COLO668 (cell line): ENCODE measurements around the gene SLC6A19.

Experiments used
- DNase-seq: peaks from one replicate; lab custom pipeline; 2025; ENCODE audit not compliant: unreplicated experiment; lab: John Stamatoyannopoulos, UW

Gene SLC6A19

DNA sequence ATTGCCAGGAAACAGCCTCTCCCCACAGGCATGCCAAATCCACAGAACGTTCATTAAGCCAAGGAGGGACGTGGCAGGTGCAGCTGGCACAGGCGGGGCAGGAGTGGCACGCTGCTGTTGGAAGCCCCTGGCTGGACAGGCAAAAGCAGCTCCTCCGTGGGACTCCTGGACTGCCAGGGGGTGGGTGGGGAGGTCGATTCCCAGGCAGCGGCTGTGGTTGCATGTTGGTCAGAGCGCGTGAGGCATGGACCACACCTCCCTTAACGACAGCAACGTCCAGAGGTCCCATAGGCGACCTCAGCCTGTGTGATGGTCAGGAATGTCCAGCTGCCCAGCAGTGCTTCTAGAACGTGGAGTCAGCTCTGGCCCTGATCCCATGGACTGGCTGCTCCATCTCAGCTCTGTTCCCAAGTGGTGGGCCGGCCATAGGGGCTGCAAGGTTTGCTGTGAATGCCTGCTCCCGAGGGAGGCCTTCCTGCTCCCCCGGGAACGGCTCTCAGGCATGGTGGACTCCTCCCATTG is 6.9 kb downstream of the SLC6A19 start:
- DNase-seq, result no peak

DNA sequence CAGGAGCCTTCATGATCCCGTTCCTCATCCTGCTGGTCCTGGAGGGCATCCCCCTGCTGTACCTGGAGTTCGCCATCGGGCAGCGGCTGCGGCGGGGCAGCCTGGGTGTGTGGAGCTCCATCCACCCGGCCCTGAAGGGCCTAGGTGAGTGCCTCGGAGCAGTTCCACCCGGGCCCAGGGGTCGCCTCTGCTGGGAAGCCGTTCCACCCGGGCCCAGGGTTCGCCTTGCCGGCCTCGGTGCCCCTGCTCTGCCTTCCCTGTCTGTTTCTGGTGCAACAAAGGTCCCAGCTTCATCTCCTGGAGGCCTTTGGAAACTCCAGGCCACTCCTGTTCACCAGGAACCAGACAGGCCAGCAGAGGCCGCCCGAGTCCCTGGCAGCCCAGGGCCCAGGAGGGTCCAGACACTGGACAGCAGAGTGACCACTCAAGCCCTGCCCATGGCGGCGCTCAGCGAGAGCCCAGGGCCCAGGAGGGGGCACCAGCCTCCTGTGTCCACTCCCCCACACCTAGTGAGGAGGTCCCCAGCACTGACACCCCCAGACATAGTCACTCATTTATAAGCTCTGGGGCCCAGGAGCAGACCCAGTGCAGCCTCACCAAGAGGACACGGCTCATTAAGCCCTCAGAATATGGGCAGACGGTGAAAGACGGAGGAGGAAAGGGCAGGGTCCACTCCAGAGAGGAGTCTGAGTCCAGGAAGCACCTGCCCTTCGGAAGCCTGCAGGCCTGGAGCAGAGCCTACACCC is 7.5 kb downstream of the SLC6A19 start:
- peak; percentile 85 for DNase-seq

DNA sequence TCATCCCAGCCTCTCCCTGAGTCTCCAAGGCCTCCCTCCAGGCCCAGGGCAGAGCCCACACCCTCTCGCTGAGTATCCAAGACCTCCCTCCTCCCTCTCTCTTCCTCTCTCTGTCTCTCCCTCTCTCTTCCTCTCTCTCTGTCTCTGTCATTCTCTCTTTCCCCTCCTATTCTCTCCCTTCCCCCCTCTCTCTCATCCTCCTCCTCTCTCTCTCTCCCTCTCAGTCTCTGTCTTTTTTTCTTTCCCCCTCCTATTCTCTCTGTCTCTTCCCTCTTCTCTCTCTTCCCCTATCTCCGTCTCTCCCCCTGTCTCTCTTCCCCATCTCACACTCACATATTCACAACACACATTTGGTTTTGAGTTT is 8.1 kb downstream of the SLC6A19 start:
- DNase-seq, result no peak

DNA sequence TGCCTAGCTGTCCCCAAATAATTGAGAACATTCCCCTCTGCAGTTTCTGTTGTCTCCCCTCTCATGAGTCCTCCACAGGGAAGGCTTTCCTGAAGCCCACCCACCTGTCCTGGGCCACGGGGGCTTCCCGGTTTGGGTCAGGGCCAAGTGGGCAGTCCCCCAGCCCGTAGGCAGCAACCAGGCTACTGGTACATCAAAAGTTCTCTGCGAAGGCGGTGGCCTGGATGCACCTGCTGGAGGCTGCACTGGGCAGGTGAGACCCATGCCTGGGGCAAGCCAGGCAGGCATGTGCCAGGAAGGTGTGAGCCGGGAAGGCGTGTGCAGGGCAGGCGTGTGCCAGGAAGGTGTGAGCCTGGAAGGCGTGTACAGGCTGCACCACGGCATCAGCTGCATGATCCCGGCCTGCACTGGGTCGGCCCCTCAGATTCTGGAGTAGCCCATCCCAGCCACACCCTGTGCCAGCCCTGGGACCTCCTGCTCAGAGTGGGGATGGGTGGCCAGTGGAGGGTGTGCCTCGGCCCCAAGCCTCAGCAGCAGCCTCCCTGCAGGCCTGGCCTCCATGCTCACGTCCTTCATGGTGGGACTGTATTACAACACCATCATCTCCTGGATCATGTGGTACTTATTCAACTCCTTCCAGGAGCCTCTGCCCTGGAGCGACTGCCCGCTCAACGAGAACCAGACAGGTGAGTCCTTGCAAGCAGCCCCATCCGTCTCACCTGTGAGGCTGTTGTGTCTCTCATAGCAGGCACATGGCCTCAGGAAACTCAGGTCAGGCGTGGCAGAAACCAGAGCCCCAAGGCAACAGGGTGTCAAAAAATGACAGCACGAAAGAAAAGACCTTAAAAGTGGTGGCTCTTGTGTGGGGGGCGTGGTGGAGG is 8.7 kb downstream of the SLC6A19 start:
- DNase-seq, result peak; percentile 79

DNA sequence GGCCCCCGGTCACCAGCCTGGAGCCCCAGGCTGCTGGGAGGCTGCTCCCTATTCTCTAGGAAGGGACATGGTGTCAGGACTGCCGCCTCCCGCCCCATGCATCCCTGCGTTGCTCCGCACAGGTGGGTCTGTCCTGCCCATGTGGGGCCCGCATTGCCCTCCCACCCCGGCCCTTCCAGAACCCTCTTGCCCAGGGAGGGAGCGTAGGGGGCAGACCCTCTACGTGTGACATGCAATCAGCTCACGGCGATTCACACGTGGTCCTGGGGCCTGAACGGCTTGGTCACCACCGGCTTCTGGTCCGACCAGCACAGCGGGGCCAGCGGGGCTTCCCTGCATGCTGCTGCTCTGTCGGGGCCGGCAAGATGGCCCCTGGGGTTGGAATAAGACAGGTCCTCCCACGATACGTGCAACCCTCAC is 9.4 kb downstream of the SLC6A19 start:
- DNase-seq, result no peak

DNA sequence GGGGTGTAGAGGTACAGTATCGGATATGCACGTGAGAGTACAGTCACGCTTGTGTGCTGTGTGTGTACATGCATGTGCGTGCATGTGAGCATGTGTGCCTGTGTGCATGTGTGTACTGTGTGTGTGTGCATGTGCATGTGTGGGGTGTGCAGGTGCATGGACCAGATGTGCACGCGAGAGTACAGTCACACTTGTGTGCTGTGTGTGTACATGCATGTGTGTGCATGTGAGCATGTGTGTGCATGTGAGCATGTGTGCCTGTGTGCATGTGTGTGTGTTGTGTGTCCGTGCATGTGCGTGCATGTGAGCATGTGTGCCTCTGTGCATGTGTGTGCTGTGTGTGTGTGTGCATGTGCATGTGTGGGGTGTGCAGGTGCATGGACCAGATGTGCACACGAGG is 10.3 kb downstream of the SLC6A19 start:
- no peak for DNase-seq

DNA sequence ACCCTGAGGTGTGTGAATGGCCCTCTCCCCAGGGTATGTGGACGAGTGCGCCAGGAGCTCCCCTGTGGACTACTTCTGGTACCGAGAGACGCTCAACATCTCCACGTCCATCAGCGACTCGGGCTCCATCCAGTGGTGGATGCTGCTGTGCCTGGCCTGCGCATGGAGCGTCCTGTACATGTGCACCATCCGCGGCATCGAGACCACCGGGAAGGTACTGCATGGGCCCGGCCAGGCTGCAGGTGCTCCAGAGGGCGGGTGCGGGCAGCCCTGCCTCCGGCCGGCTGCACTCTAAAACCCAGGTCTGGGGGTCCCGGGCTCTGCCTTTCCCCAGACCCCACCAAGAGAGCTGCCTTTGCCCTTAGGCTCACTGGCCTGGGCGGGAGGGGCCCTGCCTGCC is 10.9 kb downstream of the SLC6A19 start:
- no peak for DNase-seq

DNA sequence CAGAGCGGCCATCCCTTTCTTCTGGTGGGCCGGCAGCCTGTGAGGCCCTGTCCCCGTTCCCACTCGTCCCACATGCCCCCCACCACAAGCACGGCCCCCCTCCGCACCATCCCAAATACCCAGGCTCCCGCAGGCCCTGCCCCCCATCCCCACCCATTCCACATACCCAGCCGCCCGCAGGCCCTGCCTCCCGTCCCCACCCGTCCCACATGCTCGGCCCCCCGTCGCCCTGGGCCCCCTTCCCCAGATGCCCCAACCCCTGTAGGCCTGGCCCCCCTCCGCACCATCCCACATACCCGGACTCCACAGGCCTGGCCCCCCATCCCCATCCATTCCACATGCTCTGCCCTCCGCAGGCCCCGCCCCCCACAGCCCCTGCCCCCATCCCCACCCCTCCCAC is 11.5 kb downstream of the SLC6A19 start:
- DNase-seq, result no peak

DNA sequence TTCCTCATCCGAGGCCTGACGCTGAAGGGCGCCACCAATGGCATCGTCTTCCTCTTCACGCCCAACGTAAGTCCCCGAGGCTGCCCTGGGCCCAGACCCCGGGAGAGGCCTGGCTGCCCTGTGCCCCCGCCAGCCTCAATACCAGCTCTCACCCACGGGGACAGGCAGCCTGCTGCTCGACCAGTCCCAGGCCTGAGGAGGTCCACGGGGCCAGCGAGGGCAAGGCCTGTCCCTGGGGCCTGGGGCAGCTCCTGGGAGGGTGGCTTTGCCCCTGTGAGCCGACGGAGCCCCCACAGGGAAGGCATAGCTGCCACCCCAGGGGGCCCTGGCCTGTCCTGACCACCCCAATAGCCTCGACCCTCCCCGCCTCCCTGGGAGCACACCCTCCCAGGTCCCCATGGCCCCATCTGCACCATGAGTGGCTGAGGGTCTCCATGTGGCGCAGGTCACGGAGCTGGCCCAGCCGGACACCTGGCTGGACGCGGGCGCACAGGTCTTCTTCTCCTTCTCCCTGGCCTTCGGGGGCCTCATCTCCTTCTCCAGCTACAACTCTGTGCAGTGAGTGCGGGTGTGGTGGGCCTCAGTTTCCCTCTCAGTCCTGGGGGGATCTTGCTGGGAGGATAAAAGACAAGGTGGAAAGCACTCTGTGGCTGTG is 12.2 kb downstream of the SLC6A19 start:
- DNase-seq, result no peak

DNA sequence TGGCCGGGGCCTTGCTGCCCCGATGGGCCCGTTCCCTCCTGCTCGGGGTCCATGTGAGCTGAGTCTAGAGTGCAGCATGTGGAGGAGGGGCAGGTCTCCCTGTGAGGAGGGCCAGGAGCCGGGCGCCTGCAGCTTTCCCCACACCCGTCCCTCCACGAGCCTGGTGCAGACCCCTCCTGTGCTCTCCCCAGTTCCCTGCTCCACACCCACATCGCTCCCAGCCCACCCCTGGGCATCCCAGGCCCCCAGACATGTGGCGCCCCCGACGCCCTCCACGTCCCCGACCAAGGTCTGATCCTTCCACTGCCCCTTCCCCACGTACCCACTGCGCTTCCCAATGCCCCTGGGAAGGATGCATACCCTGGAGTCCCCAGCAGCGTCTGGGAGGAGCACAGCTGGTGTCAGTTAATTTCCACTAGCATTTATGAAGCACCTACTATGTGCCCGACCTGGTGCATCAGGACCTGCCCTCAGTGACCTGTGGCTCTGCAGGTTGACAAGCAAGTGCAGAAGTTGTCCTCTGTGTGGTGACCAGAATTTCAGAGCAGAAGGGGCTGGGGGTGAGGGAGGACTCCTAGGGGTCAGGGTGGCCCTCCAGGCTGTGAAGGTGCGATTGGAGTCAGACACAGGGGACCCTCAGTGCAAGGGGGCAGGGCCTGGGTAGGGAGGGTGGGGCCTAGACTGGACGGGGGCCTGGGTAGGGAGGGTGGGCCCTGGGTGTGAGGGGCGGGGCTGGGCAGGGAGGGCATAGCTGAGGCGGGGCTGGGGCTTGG is 13.0 kb downstream of the SLC6A19 start:
- no peak for DNase-seq

DNA sequence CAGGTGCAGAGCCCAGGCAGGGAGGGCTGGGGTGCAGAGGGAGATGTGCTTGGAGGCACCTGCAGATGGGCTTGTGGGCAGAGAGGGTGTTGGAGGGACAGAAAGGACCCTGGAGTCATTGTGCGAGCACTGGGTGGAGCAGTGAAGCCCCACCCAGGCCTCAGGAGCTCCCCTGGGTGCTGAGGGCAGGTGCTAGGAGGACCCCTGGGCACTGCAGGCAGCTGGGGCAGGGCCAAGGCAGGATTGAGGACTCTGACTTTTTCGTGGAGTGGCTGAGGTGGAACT is 13.5 kb downstream of the SLC6A19 start:
- peak; percentile 60 for DNase-seq

DNA sequence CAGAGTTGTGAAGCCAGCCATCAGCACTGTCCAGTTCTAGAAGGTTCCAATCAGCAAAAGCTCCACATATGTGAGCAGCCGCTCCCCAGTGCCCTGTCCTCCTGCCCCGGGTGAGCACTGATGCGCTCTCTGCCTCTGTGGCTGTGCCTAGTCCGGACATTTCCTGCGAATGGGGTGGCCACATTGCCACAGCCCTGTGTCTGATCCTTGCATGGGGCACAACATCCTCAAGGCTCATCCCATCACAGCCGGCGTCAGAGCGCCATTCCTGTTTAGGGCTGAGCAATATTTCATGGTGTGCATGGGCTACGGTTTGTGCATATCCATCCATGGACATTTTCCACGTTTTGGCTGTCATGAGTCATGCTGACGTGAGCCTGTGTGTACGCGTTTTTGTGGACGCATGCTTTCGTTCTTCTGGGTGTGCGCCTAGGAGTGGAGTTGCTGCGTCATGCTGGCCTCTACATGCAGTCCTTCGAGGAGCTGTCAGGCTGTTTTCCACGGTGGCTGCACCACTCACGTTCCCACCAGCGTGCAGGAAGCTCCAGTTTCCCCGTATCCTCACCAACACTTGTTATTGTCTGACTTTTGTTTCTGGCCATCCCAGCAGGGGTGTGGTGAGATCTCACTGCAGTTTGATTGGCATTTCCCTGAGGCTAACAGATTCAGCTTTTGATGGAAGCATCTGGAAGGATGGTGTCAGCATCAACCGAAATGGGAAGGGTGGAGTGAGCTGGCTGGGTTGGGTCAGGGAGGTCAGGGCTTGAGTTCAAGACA is 14.1 kb downstream of the SLC6A19 start:
- no peak for DNase-seq

DNA sequence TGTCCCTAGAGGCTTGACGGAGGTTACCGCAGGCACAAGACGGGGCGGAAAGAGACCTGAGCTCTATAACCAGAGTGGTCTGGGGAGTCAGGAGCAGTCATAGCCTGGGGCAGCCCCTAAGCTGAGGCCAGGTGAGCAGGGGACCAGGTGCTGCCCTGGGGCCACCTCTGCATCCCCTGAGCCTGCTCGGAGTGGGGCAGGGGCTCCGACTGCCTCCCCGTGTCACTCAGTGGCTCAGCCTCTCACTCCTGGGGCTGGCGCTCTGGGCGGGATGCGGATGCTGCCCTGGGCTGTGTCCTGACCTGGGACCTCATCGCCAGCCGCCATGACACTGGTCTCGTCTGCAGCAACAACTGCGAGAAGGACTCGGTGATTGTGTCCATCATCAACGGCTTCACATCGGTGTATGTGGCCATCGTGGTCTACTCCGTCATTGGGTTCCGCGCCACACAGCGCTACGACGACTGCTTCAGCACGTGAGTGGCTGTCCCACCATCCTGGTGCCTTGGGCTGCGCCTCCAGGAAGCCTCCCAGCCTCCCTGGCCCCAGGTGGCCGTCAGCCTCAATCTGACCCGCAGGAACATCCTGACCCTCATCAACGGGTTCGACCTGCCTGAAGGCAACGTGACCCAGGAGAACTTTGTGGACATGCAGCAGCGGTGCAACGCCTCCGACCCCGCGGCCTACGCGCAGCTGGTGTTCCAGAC is 15.0 kb downstream of the SLC6A19 start:
- no peak for DNase-seq

DNA sequence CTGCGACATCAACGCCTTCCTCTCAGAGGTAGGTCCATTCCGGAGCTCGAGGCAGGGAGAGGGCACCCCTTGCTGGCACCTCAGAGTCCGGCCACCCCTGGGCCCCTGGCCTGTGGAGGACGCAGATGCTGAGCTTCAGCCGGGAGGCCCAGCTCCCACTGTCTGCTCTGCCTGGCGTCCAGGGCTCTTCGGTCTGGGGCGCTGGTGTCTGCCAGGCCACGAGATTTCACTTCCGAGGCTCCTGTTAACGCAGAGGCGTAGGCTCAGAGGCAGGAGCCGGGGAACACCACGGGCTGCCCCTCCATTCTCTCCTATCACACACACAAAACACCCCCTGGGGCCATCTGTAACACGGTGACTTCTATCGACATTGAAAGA is 15.5 kb downstream of the SLC6A19 start:
- no peak for DNase-seq

DNA sequence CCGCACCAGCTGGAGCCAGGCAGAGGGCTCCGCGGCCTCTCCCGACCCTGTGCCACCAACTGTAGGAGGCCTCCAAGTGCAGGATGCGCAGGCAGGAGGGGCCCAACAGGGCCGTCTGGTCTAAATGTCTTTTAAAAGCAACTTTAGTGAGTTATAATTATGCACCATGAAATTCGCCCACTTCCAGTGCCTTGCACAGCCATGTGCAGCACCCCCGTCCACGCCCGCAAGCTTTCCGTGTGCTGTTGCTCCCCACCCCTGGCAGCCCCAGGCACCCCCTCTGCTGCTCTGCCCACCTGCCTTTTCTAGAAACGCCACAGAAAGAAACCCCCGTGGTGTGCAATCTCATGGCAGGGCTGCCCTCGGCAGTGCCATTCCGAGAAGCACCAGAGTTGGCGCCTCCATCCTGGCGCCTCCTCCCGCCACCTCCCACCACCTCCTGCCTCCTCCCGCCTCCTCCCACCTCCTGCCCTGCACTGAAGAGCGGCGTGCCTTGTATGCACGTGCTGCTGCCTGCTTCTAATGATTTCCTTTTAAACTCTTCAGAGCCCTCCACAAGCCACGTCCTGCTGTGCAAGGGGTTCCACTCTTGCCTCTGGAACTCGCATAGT is 16.3 kb downstream of the SLC6A19 start:
- DNase-seq, result peak; percentile 25

DNA sequence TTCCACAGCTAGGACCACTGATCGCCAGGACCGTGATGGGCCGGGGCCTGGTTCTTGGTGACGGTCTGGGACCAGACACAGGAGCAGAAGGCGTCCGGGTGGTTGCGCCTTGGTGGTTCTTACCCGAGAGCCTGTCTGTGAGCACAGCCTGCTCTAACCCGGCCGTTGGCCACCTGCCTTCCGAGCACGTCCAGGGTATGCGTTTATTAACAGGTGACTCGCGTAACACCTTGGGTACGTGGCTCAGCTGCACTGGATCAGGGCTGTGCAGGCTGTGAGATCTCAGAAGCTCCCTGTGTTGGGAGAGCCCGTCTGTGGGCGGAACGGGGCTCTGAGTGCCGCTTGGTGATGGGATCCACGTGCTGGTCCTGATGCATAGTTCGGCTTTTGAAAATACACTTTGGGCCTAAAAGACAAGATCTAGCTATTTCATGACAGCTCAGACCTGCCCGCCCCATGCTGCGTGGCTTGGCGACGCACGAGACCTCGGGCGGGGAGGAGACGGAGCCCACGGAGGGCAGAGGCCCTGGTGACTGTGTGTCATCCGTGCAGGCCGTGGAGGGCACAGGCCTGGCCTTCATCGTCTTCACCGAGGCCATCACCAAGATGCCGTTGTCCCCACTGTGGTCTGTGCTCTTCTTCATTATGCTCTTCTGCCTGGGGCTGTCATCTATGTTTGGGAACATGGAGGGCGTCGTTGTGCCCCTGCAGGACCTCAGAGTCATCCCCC is 17.1 kb downstream of the SLC6A19 start:
- no peak for DNase-seq

DNA sequence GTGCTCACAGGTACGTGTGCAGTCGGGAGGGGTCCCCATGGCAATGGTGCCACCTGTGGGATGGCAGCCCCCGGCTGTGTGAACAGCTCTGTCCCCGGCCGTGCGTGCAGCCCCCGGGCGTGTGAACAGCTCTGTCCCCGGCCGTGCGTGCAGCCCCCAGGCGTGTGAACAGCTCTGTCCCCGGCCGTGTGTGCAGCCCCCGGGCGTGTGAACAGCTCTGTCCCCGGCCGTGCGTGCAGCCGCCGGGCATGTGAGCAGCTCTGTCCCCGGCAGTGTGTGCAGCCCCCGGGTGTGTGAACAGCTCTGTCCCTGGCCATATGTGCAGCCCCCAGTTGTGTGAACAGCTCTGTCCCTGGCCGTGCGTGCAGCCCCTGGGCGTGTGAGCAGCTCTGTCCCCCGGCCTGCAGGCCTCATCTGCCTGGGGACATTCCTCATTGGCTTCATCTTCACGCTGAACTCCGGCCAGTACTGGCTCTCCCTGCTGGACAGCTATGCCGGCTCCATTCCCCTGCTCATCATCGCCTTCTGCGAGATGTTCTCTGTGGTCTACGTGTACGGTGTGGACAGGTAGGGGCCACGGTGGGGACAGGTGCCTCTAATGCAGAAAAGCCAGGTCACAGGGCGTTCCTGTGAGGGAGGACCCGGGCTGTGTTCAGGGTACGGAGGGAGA is 17.8 kb downstream of the SLC6A19 start:
- no peak for DNase-seq

DNA sequence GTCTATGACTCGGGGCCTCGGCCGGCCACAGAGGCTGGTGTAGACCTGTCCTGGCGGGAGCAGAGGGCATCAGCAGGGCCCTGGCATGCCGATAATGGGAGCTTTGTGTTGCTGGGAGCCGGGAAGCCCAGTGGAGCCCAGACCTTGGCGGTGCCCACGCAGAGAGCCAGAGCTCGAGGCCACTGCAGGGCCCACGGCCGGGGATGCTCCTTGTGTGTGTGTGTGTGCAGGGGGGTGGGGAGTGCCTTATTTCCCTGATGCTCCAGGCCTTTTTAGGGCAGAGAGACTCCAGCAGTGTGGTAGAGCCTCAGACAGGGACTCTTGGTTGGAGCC is 18.3 kb downstream of the SLC6A19 start:
- no peak for DNase-seq
